Measurements from ENCODE around the gene SERPINE2. TPM values are rescaled to one million over a fixed set of nuclear protein-coding genes. Genes with fewer than 3 reads are reported as not detected.

Gene SERPINE2
- total RNA-seq, 6 donors from 2014 or later = 1.0 to 11.7 (median 3.3) TPM

- H3K36me3 ChIP-seq = no peaks in the 10 kb centered on the region
- DNase-seq = no peak
- no peak for ATAC-seq (ENCODE audit: low FRiP score in 2 of 2)
- 73 to 92% methylated on average over 5 of the region's 5 CpGs for WGBS, 2 donors
- no peak overlapping the region for H3K4me3 ChIP-seq
- peaks cover 0 to 12% (median 4%) of the 10 kb centered on the region in 4 donors for H3K27me3 ChIP-seq
- TF ChIP-seq EP300 (IDR thresholded peaks at IDR 0.05) (no peak), CTCF (IDR thresholded peaks at IDR 0.05) (no peak), POLR2A (IDR thresholded peaks at IDR 0.05) (no peak), POLR2AphosphoS5 (IDR thresholded peaks at IDR 0.05) (no peak)
- no peak overlapping the region for H3K27ac ChIP-seq
- no peaks in the 10 kb centered on the region for H3K9me3 ChIP-seq
- peaks cover 7 to 15% (median 10%) of the 10 kb centered on the region in 4 donors for H3K4me1 ChIP-seq
These were observed 5.1 kb downstream of the SERPINE2 start for GRCh38 chr2:224034017-224034416.

- TF ChIP-seq POLR2AphosphoS5 (IDR thresholded peaks at IDR 0.05) = no peak
- no peak for TF ChIP-seq EP300 (IDR thresholded peaks at IDR 0.05)
- no peak for TF ChIP-seq CTCF (IDR thresholded peaks at IDR 0.05)
- TF ChIP-seq POLR2A (IDR thresholded peaks at IDR 0.05) = no peak
- Histone ChIP-seq H3K4me3 (no peak overlapping the region), H3K4me1 (peaks cover 6 to 10% (median 8%) of the 10 kb centered on the region in 4 donors), H3K36me3 (no peaks in the 10 kb centered on the region), H3K27ac (no peak overlapping the region), H3K9me3 (no peaks in the 10 kb centered on the region), H3K27me3 (peaks cover 0 to 8% (median 1%) of the 10 kb centered on the region in 4 donors)
- no peak for ATAC-seq (ENCODE audit: low FRiP score in 2 of 2)
- 59 to 72% methylated on average over 3 of the region's 3 CpGs for WGBS, 2 donors
- no peak for DNase-seq
These were observed 5.5 kb downstream of the SERPINE2 start for GRCh38 chr2:224033601-224034000.

- H3K27me3 ChIP-seq = peaks cover 0 to 3% (median 0%) of the 10 kb centered on the region in 4 donors
- no peaks in the 10 kb centered on the region for H3K9me3 ChIP-seq
- ATAC-seq (ENCODE audit: low FRiP score in 2 of 2) = no peak
- TF ChIP-seq CTCF (IDR thresholded peaks at IDR 0.05) (no peak), POLR2A (IDR thresholded peaks at IDR 0.05) (no peak), POLR2AphosphoS5 (IDR thresholded peaks at IDR 0.05) (no peak), EP300 (IDR thresholded peaks at IDR 0.05) (no peak)
- DNase-seq = no peak
- 44% methylated on average over 4 of the region's 4 CpGs for WGBS, 2 donors
- H3K4me1 ChIP-seq = no peaks in the 10 kb centered on the region
- H3K36me3 ChIP-seq = no peaks in the 10 kb centered on the region
- no peak overlapping the region for H3K27ac ChIP-seq
- no peak overlapping the region for H3K4me3 ChIP-seq
These were observed 6.8 kb downstream of the SERPINE2 start for GRCh38 chr2:224032283-224032682.

- Histone ChIP-seq H3K36me3 (no peaks in the 10 kb centered on the region), H3K4me1 (no peaks in the 10 kb centered on the region), H3K27me3 (no peaks in the 10 kb centered on the region), H3K9me3 (no peaks in the 10 kb centered on the region), H3K4me3 (no peak overlapping the region), H3K27ac (no peak overlapping the region)
- DNase-seq (no peak), ATAC-seq (ENCODE audit: low FRiP score in 2 of 2) (no peak)
- 86 to 93% methylated on average over 12 to 13 of the region's 13 CpGs for WGBS, 2 donors
- no peak for TF ChIP-seq EP300 (IDR thresholded peaks at IDR 0.05)
- no peak for TF ChIP-seq CTCF (IDR thresholded peaks at IDR 0.05)
- TF ChIP-seq POLR2AphosphoS5 (IDR thresholded peaks at IDR 0.05) = no peak
- no peak for TF ChIP-seq POLR2A (IDR thresholded peaks at IDR 0.05)
These were observed 7.6 kb downstream of the SERPINE2 start for GRCh38 chr2:224031358-224031970.

GRCh38 chr2:224030786-224031185, 8.3 kb downstream of the SERPINE2 start:
- no peaks in the 10 kb centered on the region for H3K27me3 ChIP-seq
- no peak overlapping the region for H3K4me3 ChIP-seq
- no peak overlapping the region for H3K27ac ChIP-seq
- DNase-seq (no peak), ATAC-seq (ENCODE audit: low FRiP score in 2 of 2) (no peak)
- no peaks in the 10 kb centered on the region for H3K36me3 ChIP-seq
- H3K9me3 ChIP-seq = no peaks in the 10 kb centered on the region
- TF ChIP-seq POLR2A (IDR thresholded peaks at IDR 0.05) (no peak), POLR2AphosphoS5 (IDR thresholded peaks at IDR 0.05) (no peak), CTCF (IDR thresholded peaks at IDR 0.05) (no peak), EP300 (IDR thresholded peaks at IDR 0.05) (no peak)
- no peaks in the 10 kb centered on the region for H3K4me1 ChIP-seq
- 87 to 89% methylated on average over 7 of the region's 7 CpGs for WGBS, 2 donors

Measured in upper lobe of left lung (tissue), 6 donors.